ENCODE measurements around the gene MED13L. TPM values are rescaled to one million over a fixed set of nuclear protein-coding genes. Genes with fewer than 3 reads are reported as not detected.

The MED13L gene
- total and polyA plus RNA-seq, 2 of the 4 experiments (the other 2 are of a cell fraction), result 17.9 to 49.1 TPM

DNA sequence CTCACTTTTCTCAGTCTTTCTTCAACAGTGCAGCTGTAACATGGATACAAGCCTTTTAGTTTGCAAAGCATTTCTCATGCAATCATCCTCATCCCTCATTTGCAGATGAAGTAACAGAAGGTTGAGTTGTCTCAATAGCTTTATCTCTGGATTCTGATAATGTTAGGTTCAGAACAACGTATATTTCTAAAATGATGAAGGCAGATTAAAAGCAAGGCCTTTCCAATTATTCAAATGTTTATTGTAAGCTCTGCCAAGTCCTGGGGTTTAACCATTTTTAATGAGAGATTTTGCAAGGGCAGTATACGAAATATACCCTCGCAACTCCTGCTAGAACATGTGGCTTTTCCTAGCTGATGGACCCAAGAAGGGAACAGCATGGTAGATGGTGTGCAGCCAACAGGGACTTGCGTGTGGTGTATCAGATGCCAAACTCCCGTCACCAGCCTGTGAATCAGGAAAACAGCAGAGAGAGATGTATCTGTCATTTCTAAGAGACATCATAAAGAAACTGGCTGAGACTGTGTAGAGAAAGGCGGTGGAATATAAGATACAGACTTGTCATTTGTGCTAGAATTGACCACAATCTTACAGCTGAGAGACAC is 319.7 kb downstream of the MED13L start:
- Histone ChIP-seq H2BK5ac (ENCODE audit: low read depth, low read length, poor library complexity, severe bottlenecking) (no peak overlapping the region), H3K4me1 (ENCODE audit: control insufficient read depth, insufficient read depth, low read length) (peaks cover 4% of the 10 kb centered on the region), H3K4me3 (ENCODE audit: insufficient read depth, low read depth, low read length) (no peak overlapping the region), H2AFZ (replicated peaks; ENCODE audit: low read length, poor library complexity) (no peak overlapping the region), H3K4ac (ENCODE audit: low read depth, low read length) (no peak overlapping the region), H3K18ac (ENCODE audit: low read depth, low read length) (no peak overlapping the region), H3K79me1 (ENCODE audit: low read depth in 1 of 2, low read length in 2 of 2) (peaks cover 8 to 22% of the 10 kb centered on the region in 2 experiments), H3K9me1 (ENCODE audit: insufficient read depth, low read length) (peaks cover 19% of the 10 kb centered on the region), H4K91ac (ENCODE audit: insufficient read depth, low read depth, low read length) (no peak overlapping the region), H2BK15ac (ENCODE audit: low read depth, low read length) (no peak overlapping the region), H3K56ac (ENCODE audit: extremely low read depth, insufficient read depth, low read length) (no peak overlapping the region), H3K9me3 (ENCODE audit: control insufficient read depth, insufficient read depth, low read length) (no peaks in the 10 kb centered on the region), H4K8ac (ENCODE audit: low read depth in 2 of 2, low read length in 2 of 2) (no peak overlapping the region), H3K27ac (ENCODE audit: insufficient read depth, low read length) (no peak overlapping the region), H3K23ac (ENCODE audit: low read depth, low read length) (no peak overlapping the region), H3K27me3 (ENCODE audit: control insufficient read depth, insufficient read depth, low read length) (no peaks in the 10 kb centered on the region), H2AK5ac (ENCODE audit: low read depth, low read length) (no peak overlapping the region), H3K36me3 (ENCODE audit: control insufficient read depth, insufficient read depth, low read length) (peaks cover 21% of the 10 kb centered on the region), H4K5ac (ENCODE audit: low read depth, low read length) (no peak overlapping the region), H2BK120ac (ENCODE audit: low read depth, low read length) (no peak overlapping the region), H2AK9ac (replicated peaks; ENCODE audit: low read depth, low read length, poor library complexity) (no peak overlapping the region), H3K9ac (ENCODE audit: low read depth, low read length) (no peak overlapping the region), H4K20me1 (ENCODE audit: insufficient read depth, low read length) (peaks cover 4% of the 10 kb centered on the region), H2BK20ac (ENCODE audit: low read depth, low read length) (no peak overlapping the region), H3K4me2 (ENCODE audit: low read depth, low read length) (no peak overlapping the region), H3K14ac (replicated peaks; ENCODE audit: low read depth, low read length) (no peak overlapping the region)
- intact Hi-C loops (cut with micrococcal nuclease), result no loop called here
- POLR2A ChIA-PET (ENCODE audit: unreplicated experiment), result no interaction called here
- TF ChIP-seq CEBPB (IDR thresholded peaks at IDR 0.05; ENCODE audit: low read depth, low read length) (no peak), MXI1 (IDR thresholded peaks at IDR 0.05; ENCODE audit: borderline replicate concordance, low read depth, low read length) (no peak), NFE2L2 (IDR thresholded peaks at IDR 0.05; ENCODE audit: low read depth, low read length) (no peak), FOS (IDR thresholded peaks at IDR 0.05; ENCODE audit: low read depth, low read length) (no peak), MAFK (IDR thresholded peaks at IDR 0.05; ENCODE audit: low read depth, low read length) (no peak), CHD1 (IDR thresholded peaks at IDR 0.05; ENCODE audit: low read depth, low read length) (no peak), RAD21 (IDR thresholded peaks at IDR 0.05; ENCODE audit: low read length) (no peak), MAZ (IDR thresholded peaks at IDR 0.05; ENCODE audit: borderline replicate concordance, low read depth, low read length) (no peak), POLR2A (IDR thresholded peaks at IDR 0.05; ENCODE audit: low read depth, low read length) (no peak), SMC3 (IDR thresholded peaks at IDR 0.05; ENCODE audit: low read depth, low read length) (no peak), RFX5 (IDR thresholded peaks at IDR 0.05; ENCODE audit: low read depth, low read length) (no peak), RCOR1 (IDR thresholded peaks at IDR 0.05; ENCODE audit: insufficient replicate concordance, low read length) (no peak), BHLHE40 (IDR thresholded peaks at IDR 0.05; ENCODE audit: low read depth, low read length) (no peak)
- TF ChIP-seq, protein P1, sequence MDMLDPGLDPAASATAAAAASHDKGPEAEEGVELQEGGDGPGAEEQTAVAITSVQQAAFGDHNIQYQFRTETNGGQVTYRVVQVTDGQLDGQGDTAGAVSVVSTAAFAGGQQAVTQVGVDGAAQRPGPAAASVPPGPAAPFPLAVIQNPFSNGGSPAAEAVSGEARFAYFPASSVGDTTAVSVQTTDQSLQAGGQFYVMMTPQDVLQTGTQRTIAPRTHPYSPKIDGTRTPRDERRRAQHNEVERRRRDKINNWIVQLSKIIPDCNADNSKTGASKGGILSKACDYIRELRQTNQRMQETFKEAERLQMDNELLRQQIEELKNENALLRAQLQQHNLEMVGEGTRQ (IDR thresholded peaks at IDR 0.05; ENCODE audit: low read depth, low read length), result no peak
- TF ChIP-seq, protein P2, sequence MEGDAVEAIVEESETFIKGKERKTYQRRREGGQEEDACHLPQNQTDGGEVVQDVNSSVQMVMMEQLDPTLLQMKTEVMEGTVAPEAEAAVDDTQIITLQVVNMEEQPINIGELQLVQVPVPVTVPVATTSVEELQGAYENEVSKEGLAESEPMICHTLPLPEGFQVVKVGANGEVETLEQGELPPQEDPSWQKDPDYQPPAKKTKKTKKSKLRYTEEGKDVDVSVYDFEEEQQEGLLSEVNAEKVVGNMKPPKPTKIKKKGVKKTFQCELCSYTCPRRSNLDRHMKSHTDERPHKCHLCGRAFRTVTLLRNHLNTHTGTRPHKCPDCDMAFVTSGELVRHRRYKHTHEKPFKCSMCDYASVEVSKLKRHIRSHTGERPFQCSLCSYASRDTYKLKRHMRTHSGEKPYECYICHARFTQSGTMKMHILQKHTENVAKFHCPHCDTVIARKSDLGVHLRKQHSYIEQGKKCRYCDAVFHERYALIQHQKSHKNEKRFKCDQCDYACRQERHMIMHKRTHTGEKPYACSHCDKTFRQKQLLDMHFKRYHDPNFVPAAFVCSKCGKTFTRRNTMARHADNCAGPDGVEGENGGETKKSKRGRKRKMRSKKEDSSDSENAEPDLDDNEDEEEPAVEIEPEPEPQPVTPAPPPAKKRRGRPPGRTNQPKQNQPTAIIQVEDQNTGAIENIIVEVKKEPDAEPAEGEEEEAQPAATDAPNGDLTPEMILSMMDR (conservative IDR thresholded peaks at IDR 0.05; ENCODE audit: low read depth, low read length), result no peak
- TF ChIP-seq, protein P3, sequence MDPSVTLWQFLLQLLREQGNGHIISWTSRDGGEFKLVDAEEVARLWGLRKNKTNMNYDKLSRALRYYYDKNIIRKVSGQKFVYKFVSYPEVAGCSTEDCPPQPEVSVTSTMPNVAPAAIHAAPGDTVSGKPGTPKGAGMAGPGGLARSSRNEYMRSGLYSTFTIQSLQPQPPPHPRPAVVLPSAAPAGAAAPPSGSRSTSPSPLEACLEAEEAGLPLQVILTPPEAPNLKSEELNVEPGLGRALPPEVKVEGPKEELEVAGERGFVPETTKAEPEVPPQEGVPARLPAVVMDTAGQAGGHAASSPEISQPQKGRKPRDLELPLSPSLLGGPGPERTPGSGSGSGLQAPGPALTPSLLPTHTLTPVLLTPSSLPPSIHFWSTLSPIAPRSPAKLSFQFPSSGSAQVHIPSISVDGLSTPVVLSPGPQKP (IDR thresholded peaks at IDR 0.05; ENCODE audit: borderline replicate concordance, low read depth, low read length), result no peak
- CTCF ChIA-PET, result interaction anchor here (1.1 kb wide), 1 partner anchor 10 kb away, joined by 5 read pairs; no protein-coding TSS in a partner anchor
- no TSS peak for BruUV-seq (replicated peaks)
- 90% methylated on average over 3 of the region's 6 CpGs; no CpG with 5 or more reads in 1 of the 2 experiments for WGBS, 2 experiments (ENCODE audit: extremely low coverage in 2 of 2, insufficient read length in 1 of 2)
- in situ Hi-C loops (cut with MboI; ENCODE audit: low sequenced_read_pairs), result no loop called here
- ATAC-seq (ENCODE audit: low read depth), result no peak
- dilution Hi-C loops (cut with HindIII; ENCODE audit: low sequenced_read_pairs, unreplicated experiment), result no loop called here
- DNase-seq, result no peak
